Measurements from ENCODE around the gene ERICH2.

DNA sequence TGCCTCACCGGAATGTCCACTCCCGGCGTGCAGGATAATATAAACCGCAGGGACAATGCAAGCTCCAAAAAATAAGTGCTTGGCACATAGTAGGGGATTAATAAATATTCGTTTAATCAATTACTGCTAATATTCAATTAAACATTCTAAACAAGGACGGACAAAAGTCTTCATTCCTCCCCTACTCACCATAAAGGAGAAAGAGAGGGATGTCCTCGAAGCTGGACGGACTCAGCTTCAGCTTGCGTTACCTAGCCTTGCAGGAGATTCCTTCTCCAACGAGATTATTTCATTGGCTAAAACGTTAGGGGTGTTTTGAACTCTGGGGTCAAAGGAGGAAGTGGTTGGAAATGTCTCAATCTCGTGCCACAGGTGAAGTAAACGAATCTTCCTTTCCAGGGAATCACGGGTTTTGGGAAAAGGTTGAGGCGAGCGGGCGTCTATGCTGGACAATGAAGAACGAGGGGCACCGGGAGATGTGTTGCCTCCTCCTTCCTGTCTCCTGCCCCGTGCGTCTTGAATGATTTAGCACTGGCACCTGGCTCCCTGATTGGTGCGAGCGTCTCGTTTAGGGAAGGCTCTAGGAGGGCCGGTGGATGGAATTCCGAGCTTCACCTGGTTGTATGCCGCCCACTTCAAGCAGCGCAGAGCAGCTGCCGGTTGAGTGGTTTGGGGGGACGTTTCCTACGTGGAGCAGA is 44.5 kb downstream of the ERICH2 start:
- TF ChIP-seq, protein P1, sequence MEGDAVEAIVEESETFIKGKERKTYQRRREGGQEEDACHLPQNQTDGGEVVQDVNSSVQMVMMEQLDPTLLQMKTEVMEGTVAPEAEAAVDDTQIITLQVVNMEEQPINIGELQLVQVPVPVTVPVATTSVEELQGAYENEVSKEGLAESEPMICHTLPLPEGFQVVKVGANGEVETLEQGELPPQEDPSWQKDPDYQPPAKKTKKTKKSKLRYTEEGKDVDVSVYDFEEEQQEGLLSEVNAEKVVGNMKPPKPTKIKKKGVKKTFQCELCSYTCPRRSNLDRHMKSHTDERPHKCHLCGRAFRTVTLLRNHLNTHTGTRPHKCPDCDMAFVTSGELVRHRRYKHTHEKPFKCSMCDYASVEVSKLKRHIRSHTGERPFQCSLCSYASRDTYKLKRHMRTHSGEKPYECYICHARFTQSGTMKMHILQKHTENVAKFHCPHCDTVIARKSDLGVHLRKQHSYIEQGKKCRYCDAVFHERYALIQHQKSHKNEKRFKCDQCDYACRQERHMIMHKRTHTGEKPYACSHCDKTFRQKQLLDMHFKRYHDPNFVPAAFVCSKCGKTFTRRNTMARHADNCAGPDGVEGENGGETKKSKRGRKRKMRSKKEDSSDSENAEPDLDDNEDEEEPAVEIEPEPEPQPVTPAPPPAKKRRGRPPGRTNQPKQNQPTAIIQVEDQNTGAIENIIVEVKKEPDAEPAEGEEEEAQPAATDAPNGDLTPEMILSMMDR (IDR thresholded peaks at IDR 0.05), result no peak
- no peak for TF ChIP-seq POLR2A (IDR thresholded peaks at IDR 0.05)

All from esophagus squamous epithelium (tissue), 4 donors.